ENCODE data around the gene IL5. TPM values are rescaled to one million over a fixed set of nuclear protein-coding genes. Genes with fewer than 3 reads are reported as not detected.
"Not testable (repeated sequence)": the region's sequence is repeated elsewhere in the genome, so short reads cannot be mapped to it uniquely, and the experiment has no call there.

Gene IL5
- total RNA-seq, result under 1 TPM; 0.25 to 0.33 TPM

DNA sequence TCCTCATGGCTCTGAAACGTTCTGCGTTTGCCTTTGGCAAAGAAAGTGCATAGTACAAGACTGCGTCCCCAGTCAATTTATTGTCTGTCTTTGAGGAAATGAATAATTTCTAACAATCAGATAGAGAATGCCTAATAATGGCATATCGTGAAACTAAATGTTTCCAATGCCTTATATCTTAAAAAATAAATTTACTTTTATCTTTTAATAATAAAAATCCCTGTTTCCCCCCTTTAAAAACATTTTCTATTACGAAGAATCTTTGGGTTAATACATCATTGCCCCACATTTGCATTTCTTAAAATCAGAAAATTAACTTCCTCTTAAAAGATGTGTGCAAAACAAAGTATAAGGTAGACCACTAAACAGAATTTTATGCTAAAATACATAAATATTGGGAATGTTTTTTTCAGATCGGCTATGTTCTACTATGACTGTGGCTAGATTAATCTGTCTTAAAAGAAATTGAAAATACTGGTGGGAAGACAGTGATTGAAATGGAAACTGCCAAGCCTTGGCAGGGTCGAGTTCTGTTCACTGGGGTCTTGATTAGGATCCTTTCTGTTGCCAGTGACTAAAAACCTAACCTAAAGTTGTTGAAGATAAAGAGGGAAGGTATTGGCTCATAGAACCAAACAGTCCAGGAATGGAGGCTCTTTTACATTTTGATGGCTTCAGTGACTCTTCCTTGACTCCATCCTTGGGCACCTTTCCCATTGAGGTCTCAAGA is at the start of gene IL5:
Gene IL5, minus strand, starts transcription at position 51 of the 730 bp plus-strand sequence. Its CDS starts 44 bp downstream, at position 7.
- peaks cover 2% of the 10 kb centered on the region for H3K27me3 Mint-ChIP-seq
- no peaks in the 10 kb centered on the region for H3K9me3 Mint-ChIP-seq
- CTCF ChIA-PET, result interaction anchor here (1.0 to 2.2 kb wide), 2 partner anchors 8 to 18 kb away, joined by 3 to 7 read pairs; no protein-coding TSS in a partner anchor
- no peaks in the 10 kb centered on the region for H3K36me3 Mint-ChIP-seq (ENCODE audit: low read depth)
- no peak within 1 kb of the TSS for H3K4me3 Mint-ChIP-seq
- DNase-seq, result no peak
- POLR2A ChIA-PET, result no interaction called here
- peaks cover 17% of the 10 kb centered on the region for H3K4me1 Mint-ChIP-seq
- no peak within 1 kb of the TSS for H3K27ac Mint-ChIP-seq

DNA sequence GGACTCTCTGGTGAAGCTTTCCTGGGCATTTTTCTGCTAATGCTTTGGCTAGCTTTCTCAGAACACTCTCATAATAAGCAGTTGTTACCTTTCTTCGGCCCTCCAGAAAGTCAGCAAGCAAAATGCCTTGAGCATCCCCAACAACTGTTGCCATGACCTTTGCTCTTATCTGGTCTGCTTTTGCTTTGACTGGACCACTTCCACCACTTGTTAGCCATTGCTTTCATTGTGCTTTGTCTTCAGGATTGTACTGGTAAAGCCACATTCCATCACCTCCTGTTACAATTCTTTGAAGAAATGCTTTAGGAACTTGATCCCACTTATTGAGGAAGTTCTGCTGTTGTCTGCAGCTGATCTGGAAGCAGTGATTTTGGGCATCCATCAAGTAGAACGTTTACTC is 49.2 kb upstream of the IL5 start:
- Mint-ChIP-seq H3K27me3 (no peaks in the 10 kb centered on the region), H3K4me1 (no peaks in the 10 kb centered on the region), H3K4me3 (no peak overlapping the region), H3K27ac (no peak overlapping the region), H3K36me3 (ENCODE audit: low read depth) (peaks cover 48% of the 10 kb centered on the region), H3K9me3 (no peaks in the 10 kb centered on the region)
- no peak for DNase-seq
- ChIA-PET POLR2A (no interaction called here), CTCF (no interaction called here)

DNA sequence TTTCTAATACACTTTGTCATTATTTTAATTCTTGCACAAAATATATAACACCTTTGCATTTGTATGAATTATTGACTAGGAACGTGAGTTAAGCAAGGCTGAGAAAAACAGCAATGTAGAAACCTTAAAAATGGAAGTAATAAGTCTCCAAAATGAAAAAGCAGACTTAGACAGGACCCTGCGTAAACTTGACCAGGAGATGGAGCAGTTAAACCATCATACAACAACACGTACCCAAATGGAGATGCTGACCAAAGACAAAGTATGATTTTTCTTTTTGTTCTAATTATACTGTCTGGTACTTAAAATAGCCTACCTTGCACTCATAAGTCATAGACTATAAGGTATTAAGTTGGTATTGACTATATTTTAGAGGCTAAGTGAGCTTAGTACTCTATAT is 47.8 kb upstream of the IL5 start:
- no peak for DNase-seq

GRCh38 chr5:132589467-132589866 is 46.1 kb upstream of the IL5 start:
- CTCF ChIA-PET, result no interaction called here
- no peaks in the 10 kb centered on the region for H3K4me1 Mint-ChIP-seq

More for the DNA sequence above, 47.8 kb upstream of the IL5 start:
- Mint-ChIP-seq H3K27ac (no peak overlapping the region), H3K4me3 (no peak overlapping the region), H3K36me3 (ENCODE audit: low read depth) (peaks cover 38% of the 10 kb centered on the region), H3K9me3 (no peaks in the 10 kb centered on the region), H3K4me1 (no peaks in the 10 kb centered on the region), H3K27me3 (no peaks in the 10 kb centered on the region)
- CTCF ChIA-PET, result no interaction called here
- POLR2A ChIA-PET, result no interaction called here

GRCh38 chr5:132586063-132586462 is 42.7 kb upstream of the IL5 start:
- peaks cover 48% of the 10 kb centered on the region for H3K36me3 Mint-ChIP-seq (ENCODE audit: low read depth)
- H3K9me3 Mint-ChIP-seq, result no peaks in the 10 kb centered on the region
- ChIA-PET POLR2A (no interaction called here), CTCF (interaction anchor here (0.9 to 1.2 kb wide), 3 partner anchors 9 to 53 kb away, joined by 3 to 4 read pairs (median 3); no protein-coding TSS in a partner anchor)
- H3K4me1 Mint-ChIP-seq, result no peaks in the 10 kb centered on the region
- H3K4me3 Mint-ChIP-seq, result no peak overlapping the region
- no peak overlapping the region for H3K27ac Mint-ChIP-seq
- no peak for DNase-seq
- H3K27me3 Mint-ChIP-seq, result no peaks in the 10 kb centered on the region

More at GRCh38 chr5:132589467-132589866, 46.1 kb upstream of the IL5 start:
- H3K36me3 Mint-ChIP-seq (ENCODE audit: low read depth), result peaks cover 39% of the 10 kb centered on the region
- no peaks in the 10 kb centered on the region for H3K27me3 Mint-ChIP-seq
- DNase-seq, result no peak
- no peak overlapping the region for H3K4me3 Mint-ChIP-seq
- H3K27ac Mint-ChIP-seq, result no peak overlapping the region
- no peaks in the 10 kb centered on the region for H3K9me3 Mint-ChIP-seq
- POLR2A ChIA-PET, result no interaction called here

DNA sequence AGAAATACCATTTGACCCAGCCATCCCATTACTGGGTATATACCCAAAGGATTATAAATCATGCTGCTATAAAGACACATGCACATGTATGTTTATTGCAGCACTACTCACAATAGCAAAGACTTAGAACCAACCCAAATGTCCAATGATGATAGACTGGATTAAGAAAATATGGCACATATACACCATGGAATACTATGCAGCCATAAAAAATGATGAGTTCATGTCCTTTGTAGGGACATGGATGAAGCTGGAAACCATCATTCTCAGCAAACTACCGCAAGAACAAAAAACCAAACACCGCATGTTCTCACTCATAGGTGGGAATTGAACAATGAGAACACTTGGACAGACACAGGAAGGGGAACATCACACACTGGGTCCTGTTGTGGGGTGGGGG is 41.2 kb upstream of the IL5 start:
- H3K4me3 Mint-ChIP-seq, POLR2A ChIA-PET, H3K4me1 Mint-ChIP-seq, CTCF ChIA-PET, H3K27me3 Mint-ChIP-seq, H3K9me3 Mint-ChIP-seq, DNase-seq, H3K27ac Mint-ChIP-seq: not testable (repeated sequence)
- H3K36me3 Mint-ChIP-seq (ENCODE audit: low read depth), result peaks cover 45% of the 10 kb centered on the region

GRCh38 chr5:132576123-132576522 is 32.8 kb upstream of the IL5 start:
- CTCF ChIA-PET, result no interaction called here
- Mint-ChIP-seq H3K27ac (no peak overlapping the region), H3K9me3 (peaks cover 10% of the 10 kb centered on the region), H3K27me3 (no peaks in the 10 kb centered on the region), H3K4me1 (peaks cover 3% of the 10 kb centered on the region), H3K4me3 (no peak overlapping the region), H3K36me3 (ENCODE audit: low read depth) (peaks cover 60% of the 10 kb centered on the region)
- POLR2A ChIA-PET, result no interaction called here
- DNase-seq, result no peak

GRCh38 chr5:132566657-132567056 is 23.3 kb upstream of the IL5 start:
- no peak overlapping the region for H3K4me3 Mint-ChIP-seq
- H3K9me3 Mint-ChIP-seq, result peaks cover 5% of the 10 kb centered on the region

DNA sequence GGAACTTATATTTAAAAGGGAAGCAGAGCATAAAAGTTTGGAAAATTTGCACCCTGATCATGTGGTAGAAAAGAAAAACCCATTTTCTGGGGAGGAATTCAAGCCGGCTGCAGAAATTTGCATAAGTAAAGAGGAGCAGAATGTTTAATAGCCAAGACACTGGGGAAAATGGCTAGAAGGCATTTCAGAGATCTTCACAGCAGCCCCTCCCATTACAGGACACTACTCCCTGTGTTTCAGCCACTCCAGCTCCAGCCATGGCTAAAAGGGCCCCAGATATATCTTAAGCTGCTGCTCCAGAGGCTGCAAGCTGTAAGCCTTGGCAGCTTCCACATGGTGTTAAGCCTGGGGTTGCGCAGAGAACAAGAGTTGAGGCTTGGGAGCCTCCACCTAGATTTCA is 21.2 kb upstream of the IL5 start:
- DNase-seq, CTCF ChIA-PET, H3K4me3 Mint-ChIP-seq, H3K27me3 Mint-ChIP-seq, H3K27ac Mint-ChIP-seq, POLR2A ChIA-PET, H3K9me3 Mint-ChIP-seq: not testable (repeated sequence)
- H3K4me1 Mint-ChIP-seq, result peaks cover 22% of the 10 kb centered on the region
- peaks cover 35% of the 10 kb centered on the region for H3K36me3 Mint-ChIP-seq (ENCODE audit: low read depth)

More at GRCh38 chr5:132566657-132567056, 23.3 kb upstream of the IL5 start:
- peaks cover 42% of the 10 kb centered on the region for H3K36me3 Mint-ChIP-seq (ENCODE audit: low read depth)
- no peak for DNase-seq
- ChIA-PET CTCF (no interaction called here), POLR2A (no interaction called here)
- no peak overlapping the region for H3K27ac Mint-ChIP-seq
- peaks cover 20% of the 10 kb centered on the region for H3K4me1 Mint-ChIP-seq
- H3K27me3 Mint-ChIP-seq, result no peaks in the 10 kb centered on the region

GRCh38 chr5:132561601-132562000 is 18.3 kb upstream of the IL5 start:
- peaks cover 5% of the 10 kb centered on the region for H3K9me3 Mint-ChIP-seq
- no peak overlapping the region for H3K4me3 Mint-ChIP-seq
- H3K27ac Mint-ChIP-seq, result no peak overlapping the region
- H3K36me3 Mint-ChIP-seq (ENCODE audit: low read depth), result peaks cover 23% of the 10 kb centered on the region
- peak; percentile 21 for DNase-seq
- H3K27me3 Mint-ChIP-seq, result no peaks in the 10 kb centered on the region
- peaks cover 32% of the 10 kb centered on the region for H3K4me1 Mint-ChIP-seq
- POLR2A ChIA-PET, result interaction anchor here (0.6 kb wide), 1 partner anchor 75 kb away, joined by 5 read pairs; no protein-coding TSS in a partner anchor
- CTCF ChIA-PET, result interaction anchor here (0.7 to 0.8 kb wide), 2 partner anchors 48 to 256 kb away, joined by 3 to 4 read pairs; no protein-coding TSS in a partner anchor

DNA sequence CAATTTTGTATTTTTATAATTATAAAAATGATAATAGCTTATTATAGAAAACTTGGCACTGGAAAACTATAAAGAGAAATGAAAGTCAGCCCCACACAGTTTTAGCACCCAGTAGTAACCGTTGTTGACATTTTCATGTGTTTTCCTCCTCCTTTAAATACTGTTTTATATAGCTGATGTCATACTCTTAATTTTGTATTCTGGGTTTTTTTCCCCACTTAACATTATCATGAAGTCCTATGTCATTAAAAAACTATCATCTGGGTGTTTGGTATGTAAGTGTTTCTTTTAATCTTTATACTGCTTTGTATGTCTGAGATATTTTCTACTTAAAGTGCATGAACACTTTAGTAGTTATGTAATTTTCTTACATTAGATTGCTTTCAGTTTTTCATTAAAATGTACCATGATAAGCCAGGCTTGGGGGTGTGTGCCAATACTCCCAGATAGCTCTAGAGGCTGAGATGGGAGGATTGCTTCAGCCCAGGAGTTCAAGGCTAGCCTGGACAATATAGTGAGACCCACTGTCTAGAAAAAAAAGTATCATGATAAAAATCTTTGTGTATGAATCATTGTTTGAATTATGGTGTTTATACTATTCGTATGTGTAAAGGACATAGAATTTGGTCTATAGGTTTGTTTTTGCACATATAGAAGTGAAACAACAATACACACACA is 16.2 kb upstream of the IL5 start:
- no peak for DNase-seq
- ChIA-PET CTCF (interaction anchor here (0.7 to 1.1 kb wide), 2 partner anchors 36 kb away, joined by 3 to 4 read pairs; no protein-coding TSS in a partner anchor), POLR2A (no interaction called here)
- Mint-ChIP-seq H3K4me1 (peaks cover 27% of the 10 kb centered on the region), H3K36me3 (ENCODE audit: low read depth) (peaks cover 17% of the 10 kb centered on the region), H3K27ac (no peak overlapping the region), H3K4me3 (peak overlapping the region; percentile 18), H3K27me3 (no peaks in the 10 kb centered on the region), H3K9me3 (no peaks in the 10 kb centered on the region)

DNA sequence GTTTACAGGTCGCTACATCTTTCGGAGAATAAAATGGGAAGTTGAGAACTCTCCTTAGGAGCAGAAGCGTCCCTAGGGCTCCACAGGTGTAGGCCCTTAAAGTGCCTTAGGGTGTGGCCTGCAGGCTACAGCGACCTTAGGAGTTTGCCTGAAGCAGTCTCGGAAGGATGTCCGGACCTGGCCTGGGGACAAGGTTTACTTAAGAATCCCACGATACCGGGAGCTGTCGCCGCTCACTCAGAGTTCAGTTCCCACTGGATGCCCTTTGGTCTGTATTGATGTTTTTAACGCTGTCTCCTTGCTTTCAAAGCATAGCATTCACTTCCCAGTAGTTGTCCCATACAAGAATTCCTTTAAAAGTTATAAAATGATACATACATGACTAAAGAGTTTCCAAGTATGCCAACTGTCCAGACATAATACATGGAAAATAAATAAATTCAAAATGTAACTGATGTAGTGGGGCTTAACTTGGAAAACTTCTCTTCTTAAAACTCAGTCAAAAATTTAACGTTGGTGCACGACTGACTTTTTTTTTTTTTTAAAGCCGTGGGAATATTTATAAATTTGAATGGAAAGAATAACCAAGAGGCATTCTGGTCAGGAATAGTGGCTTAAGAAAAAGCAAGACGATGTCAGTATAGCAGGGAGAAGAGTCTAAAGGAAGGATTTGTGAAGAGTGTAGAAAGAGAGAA is 14.3 kb upstream of the IL5 start:
- Mint-ChIP-seq H3K4me1 (peaks cover 27% of the 10 kb centered on the region), H3K9me3 (no peaks in the 10 kb centered on the region), H3K36me3 (ENCODE audit: low read depth) (peaks cover 17% of the 10 kb centered on the region), H3K27me3 (no peaks in the 10 kb centered on the region), H3K4me3 (peak overlapping the region; percentile 97), H3K27ac (peak overlapping the region; percentile 97)
- ChIA-PET POLR2A (no interaction called here), CTCF (interaction anchor here (0.6 to 0.7 kb wide), 2 partner anchors 57 to 288 kb away, joined by 3 read pairs; no protein-coding TSS in a partner anchor)
- peak; percentile 33 for DNase-seq

Data from activated CD4-positive, alpha-beta T cell treated with anti-CD3 and anti-CD28 coated beads, Interleukin-2, amount 10 ng/mL, durations not matched to agents 7 days and 5 days (primary cell).